ENCODE measurements around the gene PLPP7. TPM values are rescaled to one million over a fixed set of nuclear protein-coding genes. Genes with fewer than 3 reads are reported as not detected.

Gene PLPP7
- total and polyA plus RNA-seq, 7 donors, result 19.4 to 156 (median 90.5) TPM

- 39 to 55% (median 40%) methylated on average over 22 of the region's 22 CpGs for WGBS, 3 donors
- peaks cover 50% of the 10 kb centered on the region for H3K4me1 ChIP-seq
- no peak overlapping the region for H3K4me3 ChIP-seq
These were observed 9.9 kb downstream of the PLPP7 start for GRCh38 chr9:131299346-131299960.

DNA sequence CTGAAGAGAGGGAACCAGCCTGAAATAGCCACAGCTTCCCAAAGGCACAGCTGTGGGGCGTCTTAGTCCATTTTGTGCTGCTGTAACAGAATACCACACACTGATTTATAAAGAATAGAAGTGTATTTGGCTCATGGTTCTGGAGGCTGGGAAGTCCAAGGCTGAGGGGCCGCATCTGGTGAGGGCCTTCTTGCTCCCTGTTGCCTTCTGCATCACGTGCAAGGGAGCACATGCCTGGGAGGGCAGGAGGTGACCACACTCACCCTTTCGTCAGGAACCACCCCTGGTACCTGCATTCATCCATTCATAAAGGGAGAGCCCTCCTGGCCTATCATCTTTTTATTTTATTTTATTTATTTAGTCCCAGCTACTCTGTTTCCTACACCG lies 10.4 kb downstream of the PLPP7 start:
- H3K36me3 ChIP-seq (ENCODE audit: insufficient read depth in 1 of 2, low read depth in 1 of 2), result peaks cover 0 to 14% of the 10 kb centered on the region in 2 donors
- no peaks in the 10 kb centered on the region for H3K27me3 ChIP-seq (ENCODE audit: insufficient read depth in 3 of 3, low read length in 2 of 3)
- ATAC-seq, result no peak
- TF ChIP-seq, protein P1, sequence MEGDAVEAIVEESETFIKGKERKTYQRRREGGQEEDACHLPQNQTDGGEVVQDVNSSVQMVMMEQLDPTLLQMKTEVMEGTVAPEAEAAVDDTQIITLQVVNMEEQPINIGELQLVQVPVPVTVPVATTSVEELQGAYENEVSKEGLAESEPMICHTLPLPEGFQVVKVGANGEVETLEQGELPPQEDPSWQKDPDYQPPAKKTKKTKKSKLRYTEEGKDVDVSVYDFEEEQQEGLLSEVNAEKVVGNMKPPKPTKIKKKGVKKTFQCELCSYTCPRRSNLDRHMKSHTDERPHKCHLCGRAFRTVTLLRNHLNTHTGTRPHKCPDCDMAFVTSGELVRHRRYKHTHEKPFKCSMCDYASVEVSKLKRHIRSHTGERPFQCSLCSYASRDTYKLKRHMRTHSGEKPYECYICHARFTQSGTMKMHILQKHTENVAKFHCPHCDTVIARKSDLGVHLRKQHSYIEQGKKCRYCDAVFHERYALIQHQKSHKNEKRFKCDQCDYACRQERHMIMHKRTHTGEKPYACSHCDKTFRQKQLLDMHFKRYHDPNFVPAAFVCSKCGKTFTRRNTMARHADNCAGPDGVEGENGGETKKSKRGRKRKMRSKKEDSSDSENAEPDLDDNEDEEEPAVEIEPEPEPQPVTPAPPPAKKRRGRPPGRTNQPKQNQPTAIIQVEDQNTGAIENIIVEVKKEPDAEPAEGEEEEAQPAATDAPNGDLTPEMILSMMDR (IDR thresholded peaks at IDR 0.05), result no peak
- no peaks in the 10 kb centered on the region for H3K9me3 ChIP-seq
- DNase-seq, result no peak
- intact Hi-C loops (cut with DNase I), result loop anchor here in 1 of 2 donors (5.0 kb wide), 1 partner anchor 32 kb away; no protein-coding TSS in a partner anchor
- peaks cover 47% of the 10 kb centered on the region for H3K4me1 ChIP-seq
- no peak overlapping the region for H3K4me3 ChIP-seq
- WGBS, 3 donors, result 37 to 66% (median 43%) methylated on average over 5 of the region's 5 CpGs
- H3K27ac ChIP-seq, result peak overlapping the region; percentile 91

More at GRCh38 chr9:131299346-131299960, 9.9 kb downstream of the PLPP7 start:
- TF ChIP-seq, protein P1 (IDR thresholded peaks at IDR 0.05), result no peak
- DNase-seq (peak in 1 of 2 donors; percentile 74), ATAC-seq (peak; percentile 60 to 65 (median 62))
- intact Hi-C loops (cut with DNase I), result loop anchor here in 1 of 2 donors (5.0 kb wide), 1 partner anchor 33 kb away; no protein-coding TSS in a partner anchor
- peaks cover 0 to 17% of the 10 kb centered on the region in 2 donors for H3K36me3 ChIP-seq (ENCODE audit: insufficient read depth in 1 of 2, low read depth in 1 of 2)
- H3K9me3 ChIP-seq, result no peaks in the 10 kb centered on the region
- H3K27ac ChIP-seq, result peak overlapping the region; percentile 91
- no peaks in the 10 kb centered on the region for H3K27me3 ChIP-seq (ENCODE audit: insufficient read depth in 3 of 3, low read length in 2 of 3)

GRCh38 chr9:131300444-131300843 lies 10.9 kb downstream of the PLPP7 start:
- intact Hi-C loops (cut with DNase I), result no loop called here
- Histone ChIP-seq H3K27ac (peak overlapping the region; percentile 91), H3K4me1 (peaks cover 47% of the 10 kb centered on the region), H3K9me3 (no peaks in the 10 kb centered on the region), H3K4me3 (no peak overlapping the region), H3K36me3 (ENCODE audit: insufficient read depth in 1 of 2, low read depth in 1 of 2) (peaks cover 0 to 10% of the 10 kb centered on the region in 2 donors), H3K27me3 (ENCODE audit: insufficient read depth in 3 of 3, low read length in 2 of 3) (no peaks in the 10 kb centered on the region)
- TF ChIP-seq, protein P1 (IDR thresholded peaks at IDR 0.05), result no peak
- ATAC-seq (no peak), DNase-seq (no peak)

DNA sequence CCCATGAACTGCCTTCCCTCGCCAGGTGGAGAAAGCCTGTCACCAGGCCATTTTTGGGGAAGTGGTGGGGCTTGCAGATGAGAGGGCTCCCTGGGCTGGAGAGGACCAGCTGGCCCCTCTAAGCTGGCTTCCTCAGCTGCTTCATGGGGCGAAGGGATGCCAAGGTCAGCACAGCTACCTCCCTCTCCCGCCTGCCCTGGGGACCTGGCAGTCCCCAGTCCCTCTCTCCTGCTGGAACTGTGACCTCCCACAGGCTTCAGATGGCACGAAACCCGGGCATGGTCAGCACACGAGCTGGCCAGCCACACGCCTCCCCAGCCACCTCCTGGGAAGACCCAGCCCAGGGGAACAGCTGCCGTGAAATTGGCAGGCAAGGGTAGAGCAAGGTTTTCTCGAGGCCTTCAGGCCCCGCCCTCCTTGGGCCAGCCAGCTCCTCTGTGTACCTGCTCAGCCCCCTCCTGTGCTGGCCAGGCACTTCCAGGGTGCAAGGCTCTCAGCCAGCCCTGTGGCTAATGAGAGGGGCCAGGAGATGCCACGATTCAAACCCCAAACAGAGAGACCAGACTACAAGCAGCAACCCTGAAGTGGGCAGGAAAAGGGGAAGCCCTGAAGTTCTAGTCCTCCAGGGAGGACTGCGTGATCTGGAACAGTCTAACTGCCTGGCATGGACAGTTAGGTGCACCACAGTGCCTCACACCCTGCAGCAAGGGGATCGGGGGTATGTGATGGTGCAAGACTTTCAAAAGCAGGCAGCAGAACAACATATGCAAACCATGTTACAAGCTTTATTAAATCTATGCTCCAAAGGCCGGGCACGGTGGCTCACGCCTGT lies 12.9 kb downstream of the PLPP7 start:
- DNase-seq (peak; percentile 69 to 91), ATAC-seq (peak; percentile 69 to 86 (median 74))
- Histone ChIP-seq H3K4me3 (no peak overlapping the region), H3K36me3 (ENCODE audit: insufficient read depth in 1 of 2, low read depth in 1 of 2) (no peaks in the 10 kb centered on the region), H3K27me3 (ENCODE audit: insufficient read depth in 3 of 3, low read length in 2 of 3) (no peaks in the 10 kb centered on the region), H3K4me1 (peaks cover 34% of the 10 kb centered on the region), H3K27ac (peak overlapping the region; percentile 91), H3K9me3 (no peaks in the 10 kb centered on the region)
- 27 to 39% (median 38%) methylated on average over 16 of the region's 16 CpGs for WGBS, 3 donors
- intact Hi-C loops (cut with DNase I), result no loop called here
- TF ChIP-seq, protein P1 (IDR thresholded peaks at IDR 0.05), result no peak
